HG03196 (cell line): ENCODE measurements around the gene ACAN.
"Not testable (repeated sequence)": the region's sequence is repeated elsewhere in the genome, so short reads cannot be mapped to it uniquely, and the experiment has no call there.

ENCODE experiments used
- ATAC-seq: cut with Tn5 transposase; IDR thresholded peaks from one replicate; pipeline ENCODE4 v1.9.1; 2021; ENCODE audit not compliant: unreplicated experiment

Gene ACAN

GRCh38 chr15:88918738-88919137 is 115.5 kb downstream of the ACAN start:
- no peak for ATAC-seq

- ATAC-seq = no peak
Observed at GRCh38 chr15:88920186-88920891, 117.1 kb downstream of the ACAN start.

- ATAC-seq = not testable (repeated sequence)
Observed at GRCh38 chr15:88920892-88921435, 117.7 kb downstream of the ACAN start.
